H1 (cell line): ENCODE measurements around the gene XRRA1. TPM values are rescaled to one million over a fixed set of nuclear protein-coding genes. Genes with fewer than 3 reads are reported as not detected.

Experiments
- CTCF ChIA-PET: fragments of 300-600 bp; sonication (Branson Sonifier 250); formaldehyde crosslinking; loops from one replicate; lab custom pipeline; 2021; ENCODE audit not compliant: partially characterized antibody; lab: Charles Lee
- POLR2A ChIA-PET: fragments of 300-600 bp; sonication (Branson Sonifier 250); formaldehyde crosslinking; loops from one replicate; lab custom pipeline; 2021; ENCODE audit warnings: inconsistent platforms; ENCODE audit not compliant: partially characterized antibody; lab: Charles Lee
- DNase-seq, 2 experiments: peaks; one replicate each; pipeline versions ENCODE4 v3.0.0 to v3.0.0-alpha.2; 2010 to 2022; ENCODE audit warnings: low spot score in 2 of 2, low read depth in 1 of 2, mixed read lengths in 1 of 2
- FAIRE-seq: peaks from 2 replicates; lab custom pipeline; 2011; peaks lifted over from hg19 to GRCh38; lab: Jason Lieb, UNC
- H2AFZ ChIP-seq: 2 replicates; pipeline ENCODE4 v1.8.1; 2012; ENCODE audit warnings: low read length, inconsistent platforms
- H2AK5ac ChIP-seq: 2 replicates; pipeline ENCODE4 v1.6.1; 2013; ENCODE audit warnings: low read depth, low read length
- H2BK120ac ChIP-seq: replicated peaks from 2 replicates; pipeline ENCODE3; 2013; ENCODE audit warnings: low read depth, low read length, inconsistent platforms
- H2BK12ac ChIP-seq: 2 replicates; pipeline ENCODE4 v1.6.1; 2013; ENCODE audit warnings: low read depth, low read length
- H2BK15ac ChIP-seq: 2 replicates; pipeline ENCODE4 v1.6.1; 2013; ENCODE audit warnings: low read length
- H2BK20ac ChIP-seq: 2 replicates; pipeline ENCODE4 v1.6.1; 2013; ENCODE audit warnings: low read length
- H2BK5ac ChIP-seq: 2 replicates; pipeline ENCODE4 v1.6.1; 2013; ENCODE audit warnings: low read depth, low read length
- H3K14ac ChIP-seq: 2 replicates; pipeline ENCODE4 v1.6.1; 2013; ENCODE audit warnings: inconsistent platforms; ENCODE audit not compliant: insufficient read length
- H3K18ac ChIP-seq: 2 replicates; pipeline ENCODE4 v1.6.1; 2013; ENCODE audit warnings: low read length; ENCODE audit errors: extremely low read depth
- H3K23ac ChIP-seq: 2 replicates; pipeline ENCODE4 v1.6.1; 2013; ENCODE audit warnings: inconsistent platforms; ENCODE audit not compliant: insufficient read length
- H3K23me2 ChIP-seq: 2 replicates; pipeline ENCODE4 v1.6.1; 2013; ENCODE audit warnings: low read depth, low read length
- H3K27ac ChIP-seq: 2 replicates; pipeline ENCODE4 v1.6.1; 2011; ENCODE audit warnings: low read depth, low read length, inconsistent platforms
- H3K27me3 ChIP-seq, 4 experiments: replicated peaks in 1 of 4; 1 replicate in 1 of 4; 2 replicates in 3 of 4; pipeline versions ENCODE4 v1.6.1 to v1.8.1; 2011 to 2013; ENCODE audit warnings: low read length in 3 of 4, mild to moderate bottlenecking in 3 of 4, inconsistent platforms in 2 of 4, mixed read lengths in 2 of 4, moderate library complexity in 1 of 4; ENCODE audit not compliant: control insufficient read depth in 3 of 4, insufficient read depth in 3 of 4; ENCODE audit errors: extremely low read depth in 1 of 4
- H3K36me3 ChIP-seq, 4 experiments: 2 replicates each; pipeline versions ENCODE4 v1.6.1 to v1.8.1; 2011 to 2013; ENCODE audit warnings: mild to moderate bottlenecking in 4 of 4, low read length in 3 of 4, moderate library complexity in 2 of 4, control low read depth in 1 of 4, inconsistent platforms in 1 of 4; ENCODE audit not compliant: insufficient read depth in 4 of 4, control insufficient read depth in 2 of 4
- H3K4ac ChIP-seq: replicated peaks from 2 replicates; pipeline ENCODE3; 2013; ENCODE audit warnings: low read length, low read depth, mixed read lengths, inconsistent platforms; ENCODE audit not compliant: insufficient read length
- H3K4me1 ChIP-seq, 4 experiments: replicated peaks in 1 of 4; 1 replicate in 1 of 4; 2 replicates in 3 of 4; pipeline versions ENCODE4 v1.6.1 to v1.8.1; 2011 to 2013; ENCODE audit warnings: low read length in 3 of 4, inconsistent platforms in 2 of 4, mixed read lengths in 1 of 4; ENCODE audit not compliant: insufficient read depth in 4 of 4, control insufficient read depth in 3 of 4
- H3K4me2 ChIP-seq, 2 experiments: 2 replicates each; pipeline versions ENCODE4 v1.6.1 to v1.8.1; 2011 to 2013; ENCODE audit warnings: low read depth in 2 of 2, low read length in 2 of 2, control low read depth in 1 of 2, inconsistent platforms in 1 of 2, mild to moderate bottlenecking in 1 of 2; ENCODE audit not compliant: insufficient read depth in 1 of 2
- H3K4me3 ChIP-seq, 4 experiments: fragments of 200-600, 300-600 bp in 1 of 4; sonication (generic), shearing (Covaris generic), sonication (Bioruptor Twin) in 1 of 4; 2 replicates each; pipeline versions ENCODE4 v1.5.1 to v1.8.1; 2011 to 2016; ENCODE audit warnings: low read length in 4 of 4, low read depth in 3 of 4, control low read depth in 2 of 4, inconsistent platforms in 2 of 4, mild to moderate bottlenecking in 2 of 4, mixed read lengths in 1 of 4, moderate library complexity in 1 of 4; ENCODE audit not compliant: insufficient read depth in 2 of 4; ENCODE audit errors: extremely low read depth in 1 of 4
- H3K56ac ChIP-seq: replicated peaks from 2 replicates; pipeline ENCODE3; 2013; ENCODE audit warnings: low read depth, mild to moderate bottlenecking, mixed read lengths, low read length, inconsistent platforms; ENCODE audit not compliant: insufficient read length
- H3K79me1 ChIP-seq: 2 replicates; pipeline ENCODE4 v1.6.1; 2013; ENCODE audit warnings: low read depth, low read length, control low read depth
- H3K79me2 ChIP-seq, 2 experiments: 2 replicates each; pipeline versions ENCODE4 v1.6.1 to v1.8.1; 2012 to 2013; ENCODE audit warnings: low read length in 2 of 2, mild to moderate bottlenecking in 2 of 2, inconsistent platforms in 1 of 2; ENCODE audit not compliant: insufficient read depth in 2 of 2, control insufficient read depth in 1 of 2
- H3K9ac ChIP-seq, 4 experiments: replicated peaks in 1 of 4; 1 replicate in 1 of 4; 2 replicates in 3 of 4; pipeline versions ENCODE4 v1.6.1 to v1.8.1; 2011 to 2013; ENCODE audit warnings: low read depth in 3 of 4, low read length in 3 of 4, control low read depth in 2 of 4, mild to moderate bottlenecking in 2 of 4, moderate library complexity in 2 of 4, inconsistent platforms in 1 of 4; ENCODE audit errors: extremely low read depth in 1 of 4
- H3K9me3 ChIP-seq, 2 experiments: 2 replicates each; pipeline versions ENCODE4 v1.6.1 to v1.8.1; 2012 to 2013; ENCODE audit warnings: mild to moderate bottlenecking in 2 of 2, moderate library complexity in 2 of 2, control low read depth in 1 of 2, inconsistent platforms in 1 of 2, low read depth in 1 of 2, low read length in 1 of 2, mixed read lengths in 1 of 2; ENCODE audit not compliant: insufficient read depth in 2 of 2
- H4K20me1 ChIP-seq, 2 experiments: replicated peaks in 1 of 2; 2 replicates each; pipeline versions ENCODE3 to v1.8.1; 2011 to 2013; ENCODE audit warnings: inconsistent platforms in 2 of 2, low read length in 2 of 2, mild to moderate bottlenecking in 1 of 2; ENCODE audit not compliant: insufficient read depth in 2 of 2, control insufficient read depth in 1 of 2
- H4K5ac ChIP-seq: 2 replicates; pipeline ENCODE4 v1.6.1; 2013; ENCODE audit warnings: low read length, low read depth, mixed read lengths, inconsistent platforms; ENCODE audit not compliant: insufficient read length
- H4K8ac ChIP-seq: 2 replicates; pipeline ENCODE4 v1.8.0; 2013; ENCODE audit warnings: mild to moderate bottlenecking, moderate library complexity, low read length, inconsistent platforms; ENCODE audit not compliant: insufficient read depth; ENCODE audit errors: extremely low read depth
- H4K91ac ChIP-seq: replicated peaks from 2 replicates; pipeline ENCODE3; 2013; ENCODE audit warnings: low read length, mixed read lengths, inconsistent platforms; ENCODE audit not compliant: insufficient read length
- CBX5 ChIP-seq: fragments of 300-800, 300-1000 bp; sonication (generic); IDR thresholded peaks from 2 replicates; pipeline ENCODE4 v1.7.1; 2016; ENCODE audit warnings: antibody characterized with exemption, low read length, low read depth
- CHD2 ChIP-seq: IDR thresholded peaks from 2 replicates; pipeline ENCODE4 v1.6.1; 2012; ENCODE audit warnings: low read length, improper control_type of control experiment
- JUN ChIP-seq: IDR thresholded peaks from 2 replicates; pipeline ENCODE4 v1.6.1; 2011; ENCODE audit warnings: low read depth, mild to moderate bottlenecking, improper control_type of control experiment, low read length
- POLR2A ChIP-seq, 2 experiments: IDR thresholded peaks; 1 replicate in 1 of 2; 2 replicates in 1 of 2; pipeline ENCODE4 v1.6.1; 2011; ENCODE audit warnings: low read depth in 2 of 2, low read length in 2 of 2, mild to moderate bottlenecking in 2 of 2; ENCODE audit errors: control extremely low read depth in 1 of 2
- POLR2AphosphoS5 ChIP-seq: IDR thresholded peaks from 2 replicates; pipeline ENCODE4 v1.6.1; 2011; ENCODE audit warnings: low read depth, low read length
- SAP30 ChIP-seq: fragments of 300-600 bp; sonication (generic); IDR thresholded peaks from 2 replicates; pipeline ENCODE4 v1.7.1; 2012; ENCODE audit warnings: low read length, moderate library complexity, mild to moderate bottlenecking, inconsistent platforms; ENCODE audit not compliant: insufficient read depth, insufficient replicate concordance
- SIX5 ChIP-seq: IDR thresholded peaks from 2 replicates; pipeline ENCODE4 v1.6.1; 2011; ENCODE audit warnings: mild to moderate bottlenecking, low read depth, low read length
- TCF12 ChIP-seq: IDR thresholded peaks from 2 replicates; pipeline ENCODE4 v1.6.1; 2011; ENCODE audit warnings: low read depth, mild to moderate bottlenecking, low read length
- TEAD4 ChIP-seq: IDR thresholded peaks from 2 replicates; pipeline ENCODE4 v1.6.1; 2012; ENCODE audit warnings: low read depth, low read length, inconsistent platforms, mixed read lengths
- USF2 ChIP-seq: IDR thresholded peaks from 2 replicates; pipeline ENCODE4 v1.6.1; 2011; ENCODE audit warnings: low read length, improper control_type of control experiment
- YY1 ChIP-seq: IDR thresholded peaks from 2 replicates; pipeline ENCODE4 v1.6.1; 2011; ENCODE audit warnings: low read depth, mild to moderate bottlenecking, low read length
- WGBS, 2 experiments: shearing (Covaris generic) in 1 of 2; methylation state at CpG; one replicate each; pipeline versions ENCODE4 v1.1.6 to v1.1.7; 2013 to 2015; ENCODE audit warnings: low lambda C conversion rate in 2 of 2, mixed read lengths in 2 of 2, inconsistent platforms in 1 of 2, low coverage in 1 of 2, missing lambda C conversion rate in 1 of 2; ENCODE audit not compliant: insufficient replicate concordance in 2 of 2, insufficient coverage in 1 of 2, insufficient read length in 1 of 2; ENCODE audit errors: extremely low coverage in 1 of 2, missing lambda C conversion rate in 1 of 2; 5-methylcytosine and 5-hydroxymethylcytosine counted together
- polyA plus RNA-seq, 7 experiments: library from polyadenylated mRNA; depleted of rRNA in 3 of 7; stranded (reverse) in 5 of 7; unstranded in 2 of 7; fragments of >200 nt in 5 of 7; fragments of 200-250 nt in 2 of 7; gene quantifications; 1 replicate in 5 of 7; 2 replicates in 1 of 7; 4 replicates in 1 of 7; pipeline versions ENCODE4 v1.2.1 to v1.2.3, GENCODE V29; 2011 to 2013; ENCODE audit warnings: missing spikeins in 2 of 7, mixed read lengths in 2 of 7
- total RNA-seq: library from RNA; stranded (reverse); fragmentation: NEBNext Ultra II Directional; extraction: Animal tissue kit (Norgen Biotek cat#: 25700); gene quantifications from 2 replicates; pipeline ENCODE4 v1.2.1, GENCODE V29; 2021

XRRA1 gene
- total and polyA plus RNA-seq, 2 of the 8 experiments (the other 6 are each of a cell fraction or from before 2014, with no cell fraction given), result 2.1 to 7.1 TPM

GRCh38 chr11:74818283-74818946, 130.5 kb downstream of the XRRA1 start:
- FAIRE-seq (no peak), DNase-seq (no peak)
- H2BK20ac ChIP-seq, result no peak overlapping the region
- H3K79me2 ChIP-seq, result no peaks in the 10 kb centered on the region
- peaks cover 1 to 2% of the 10 kb centered on the region in 2 experiments for H4K20me1 ChIP-seq
- no peak overlapping the region for H3K27ac ChIP-seq
- CTCF ChIA-PET, result interaction anchor here (0.7 to 1.4 kb wide), 3 partner anchors 25 to 943 kb away, joined by 3 to 4 read pairs (median 3); no protein-coding TSS in a partner anchor
- no peak overlapping the region for H4K8ac ChIP-seq
- peaks cover 0 to 7% (median 0%) of the 10 kb centered on the region in 4 experiments; a peak in 3 of 8 replicates for H3K36me3 ChIP-seq
- H3K79me1 ChIP-seq, result no peaks in the 10 kb centered on the region; the same call in 1 of the 2 replicates
- H3K4ac ChIP-seq, result no peak overlapping the region
- H2BK5ac ChIP-seq, result no peak overlapping the region
- H3K4me1 ChIP-seq, result no peaks in the 10 kb centered on the region
- H2BK15ac ChIP-seq, result no peak overlapping the region
- H2BK120ac ChIP-seq, result no peak overlapping the region
- TF ChIP-seq YY1 (no peak), SAP30 (no peak), SIX5 (no peak), TCF12 (no peak), TEAD4 (no peak), CBX5 (no peak), JUN (no peak), CHD2 (no peak), USF2 (no peak), POLR2A (IDR thresholded peaks at IDR 0.05; ENCODE audit: control extremely low read depth in 1 of 2, low read depth in 2 of 2, low read length in 2 of 2) (no peak), POLR2AphosphoS5 (no peak)
- no peak overlapping the region for H3K18ac ChIP-seq
- no peak overlapping the region for H4K91ac ChIP-seq
- H3K9me3 ChIP-seq, result peaks cover 3% of the 10 kb centered on the region in 2 experiments; a peak in 1 of 4 replicates
- no peaks in the 10 kb centered on the region for H3K27me3 ChIP-seq
- no peaks in the 10 kb centered on the region for H3K23me2 ChIP-seq
- H3K4me2 ChIP-seq, result no peak overlapping the region
- H3K23ac ChIP-seq, result no peak overlapping the region
- H3K9ac ChIP-seq, result no peak overlapping the region
- no peak overlapping the region for H3K14ac ChIP-seq
- no peak overlapping the region for H4K5ac ChIP-seq
- H2AK5ac ChIP-seq, result no peak overlapping the region
- H3K56ac ChIP-seq, result no peak overlapping the region
- POLR2A ChIA-PET, result interaction anchor here (0.6 kb wide), 1 partner anchor 385 kb away, joined by 3 read pairs; no protein-coding TSS in a partner anchor
- H2BK12ac ChIP-seq, result no peak overlapping the region
- no peak overlapping the region for H3K4me3 ChIP-seq
- WGBS, 2 experiments, result 80% methylated on average over 3 of the region's 3 CpGs; no CpG with 5 or more reads in 1 of the 2 experiments
- no peak overlapping the region for H2AFZ ChIP-seq
